HCT116 (cell line): ENCODE data around the gene ARID2. TPM values are rescaled to one million over a fixed set of nuclear protein-coding genes. Genes with fewer than 3 reads are reported as not detected.

Source experiments
- ATAC-seq: fragments of 200-7000 bp; cut with Tn5 transposase; 2 replicates; pipeline ENCODE4 v1.9.1; 2020; ENCODE audit warnings: mild to moderate bottlenecking, moderate library complexity
- BruUV-seq: library from RNA; stranded (reverse); fragments of 400-500 nt; replicated peaks from 2 replicates; lab custom pipeline; 2021; lab: Mats Ljungman, UMichigan
- CTCF ChIA-PET: fragments of 300-600 bp; sonication (Branson Sonifier 250); formaldehyde crosslinking; loops from one replicate; lab custom pipeline; 2021; ENCODE audit warnings: antibody characterized with exemption; lab: Charles Lee
- POLR2A ChIA-PET: fragments of 300-600, 350-600 bp; sonication (Branson Sonifier 250); formaldehyde crosslinking; loops from one replicate; lab custom pipeline; 2021; ENCODE audit warnings: antibody characterized with exemption; lab: Charles Lee
- RAD21 ChIA-PET, 2 experiments: fragments of 300-600 bp; sonication (Branson Sonifier 250); formaldehyde crosslinking; loops; one replicate each; lab custom pipeline; 2023; ENCODE audit warnings: low total read pairs in 2 of 2; ENCODE audit not compliant: uncharacterized antibody in 2 of 2, unreplicated experiment in 2 of 2, low non-redundant PET in 1 of 2; lab: Charles Lee
- DNase-seq: peaks from one replicate; pipeline ENCODE4 v3.0.0-alpha.2; 2010; ENCODE audit warnings: low read depth, low spot score
- H2AFZ ChIP-seq: fragments of 200-600 bp; shearing (Covaris generic), sonication (generic); 2 replicates; pipeline ENCODE4 v1.6.1; 2017; ENCODE audit warnings: low read depth, mixed run types, mixed read lengths, antibody characterized with exemption, low read length; ENCODE audit not compliant: poor library complexity, severe bottlenecking
- H3K27ac ChIP-seq: 2 replicates; pipeline ENCODE4 v1.5.1; 2012; ENCODE audit warnings: low read depth, low read length
- H3K27me3 ChIP-seq: fragments of 200-600 bp; sonication (generic); 2 replicates; pipeline ENCODE4 v1.6.1; 2016; ENCODE audit warnings: mixed run types, low read length, mixed read lengths; ENCODE audit not compliant: insufficient read depth
- H3K36me3 ChIP-seq, 2 experiments: fragments of 200-500 bp in 1 of 2; fragments of 200-600 bp in 1 of 2; sonication (Bioruptor generic) in 1 of 2; sonication (generic) in 1 of 2; 2 replicates each; pipeline versions ENCODE4 v1.5.1 to v1.6.1; 2014 to 2016; ENCODE audit warnings: low read length in 2 of 2, inconsistent platforms in 1 of 2, mixed read lengths in 1 of 2, mixed run types in 1 of 2; ENCODE audit not compliant: insufficient read depth in 2 of 2, control insufficient read depth in 1 of 2
- H3K4me1 ChIP-seq, 2 experiments: fragments of 200-600 bp in 1 of 2; sonication (generic) in 1 of 2; 2 replicates each; pipeline versions ENCODE4 v1.5.1 to v1.6.1; 2012 to 2017; ENCODE audit warnings: low read length in 2 of 2, inconsistent platforms in 1 of 2, mild to moderate bottlenecking in 1 of 2, mixed read lengths in 1 of 2, mixed run types in 1 of 2, moderate library complexity in 1 of 2; ENCODE audit not compliant: insufficient read depth in 2 of 2, control insufficient read depth in 1 of 2
- H3K4me2 ChIP-seq: fragments of 200-600 bp; sonication (generic); 2 replicates; pipeline ENCODE4 v1.6.1; 2017; ENCODE audit warnings: mixed run types, low read length, mixed read lengths
- H3K4me3 ChIP-seq, 2 experiments: fragments of 200-600 bp in 1 of 2; sonication (generic) in 1 of 2; replicated peaks in 1 of 2; 2 replicates each; pipeline ENCODE4 v1.5.1; 2011 to 2016; ENCODE audit warnings: low read length in 2 of 2, control low read depth in 1 of 2, low read depth in 1 of 2, mild to moderate bottlenecking in 1 of 2, mixed read lengths in 1 of 2, mixed run types in 1 of 2
- H3K79me2 ChIP-seq: fragments of 200-600 bp; sonication (generic); 2 replicates; pipeline ENCODE4 v1.6.1; 2017; ENCODE audit warnings: mild to moderate bottlenecking, mixed run types, low read length, moderate library complexity, mixed read lengths; ENCODE audit not compliant: insufficient read depth
- H3K9ac ChIP-seq: fragments of 200-600 bp; sonication (generic); 2 replicates; pipeline ENCODE4 v1.6.1; 2016; ENCODE audit warnings: low read length, mixed read lengths
- H3K9me2 ChIP-seq: fragments of 200-600 bp; sonication (generic), shearing (Covaris generic); 2 replicates; pipeline ENCODE4 v1.6.1; 2017; ENCODE audit warnings: mixed run types, mild to moderate bottlenecking, moderate library complexity; ENCODE audit not compliant: insufficient read depth
- H3K9me3 ChIP-seq, 2 experiments: fragments of 200-500 bp in 1 of 2; fragments of 200-600 bp in 1 of 2; sonication (Bioruptor generic) in 1 of 2; sonication (generic) in 1 of 2; 2 replicates each; pipeline ENCODE4 v1.6.1; 2014 to 2017; ENCODE audit warnings: low read length in 2 of 2, mixed read lengths in 2 of 2, inconsistent platforms in 1 of 2, low read depth in 1 of 2, mild to moderate bottlenecking in 1 of 2, mixed run types in 1 of 2, moderate library complexity in 1 of 2; ENCODE audit not compliant: control insufficient read depth in 1 of 2, insufficient read depth in 1 of 2
- H4K20me1 ChIP-seq: fragments of 200-600 bp; sonication (generic), shearing (Covaris generic); 2 replicates; pipeline ENCODE4 v1.6.1; 2017; ENCODE audit warnings: mixed run types, mild to moderate bottlenecking, moderate library complexity; ENCODE audit not compliant: insufficient read depth
- CEBPB ChIP-seq: IDR thresholded peaks from 2 replicates; pipeline ENCODE4 v1.6.1; 2012; ENCODE audit warnings: low read depth
- JUND ChIP-seq: IDR thresholded peaks from 2 replicates; pipeline ENCODE4 v1.6.1; 2012
- SP1 ChIP-seq: IDR thresholded peaks from 2 replicates; pipeline ENCODE4 v1.6.1; 2012; ENCODE audit warnings: low read depth
- intact Hi-C: fragments of 100-400 bp; cut with micrococcal nuclease; formaldehyde crosslinking; loops from 2 replicates; pipeline ENCODE4 v1.10.0; 2022
- total RNA-seq: library from RNA; stranded (reverse); gene quantifications from one replicate; pipeline ENCODE4 v1.2.1, GENCODE V29; 2021; ENCODE audit not compliant: unreplicated experiment
- TF ChIP-seq, protein P1 (sequence below): IDR thresholded peaks from 2 replicates; pipeline ENCODE4 v1.6.1; 2012
- TF ChIP-seq, protein P2 (sequence below): IDR thresholded peaks from 2 replicates; pipeline ENCODE4 v1.6.1; 2012

Gene ARID2
- total RNA-seq, 1 experiment from 2014 or later = 30.5 TPM

DNA sequence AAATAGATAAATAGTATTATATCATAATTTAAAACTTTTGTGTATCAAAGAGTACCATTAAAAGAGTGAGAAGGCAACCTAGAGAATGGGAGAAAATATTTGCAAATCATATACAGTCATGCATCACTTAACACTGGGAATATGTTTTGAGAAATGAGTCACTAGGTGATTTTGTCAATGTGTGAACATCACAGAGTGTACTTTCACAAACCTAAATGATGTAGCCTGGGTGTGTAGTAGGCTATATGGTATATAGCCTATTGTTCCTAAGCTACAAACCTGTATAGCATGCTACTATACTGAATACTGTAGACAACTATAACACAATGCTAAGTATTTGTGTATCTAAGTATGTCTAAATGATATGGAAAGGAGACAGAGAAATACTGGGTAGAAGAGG, 48.0 kb upstream of the ARID2 start:
- intact Hi-C loops = no loop called here
- no peak for ATAC-seq
- no peaks in the 10 kb centered on the region for H3K9me2 ChIP-seq
- POLR2A ChIA-PET = no interaction called here
- H3K9ac ChIP-seq = no peak overlapping the region
- no peaks in the 10 kb centered on the region for H3K9me3 ChIP-seq
- no peak overlapping the region for H3K4me2 ChIP-seq
- no peaks in the 10 kb centered on the region for H3K4me1 ChIP-seq
- no peaks in the 10 kb centered on the region for H3K27me3 ChIP-seq
- H3K27ac ChIP-seq = no peak overlapping the region
- no peak overlapping the region for H3K4me3 ChIP-seq
- TF ChIP-seq, protein P1, sequence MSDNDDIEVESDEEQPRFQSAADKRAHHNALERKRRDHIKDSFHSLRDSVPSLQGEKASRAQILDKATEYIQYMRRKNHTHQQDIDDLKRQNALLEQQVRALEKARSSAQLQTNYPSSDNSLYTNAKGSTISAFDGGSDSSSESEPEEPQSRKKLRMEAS = no peak
- no peak for TF ChIP-seq CEBPB
- TF ChIP-seq SP1 = no peak
- TF ChIP-seq, all 23 proteins: peak for 0
- CTCF ChIA-PET = no interaction called here
- H4K20me1 ChIP-seq = no peaks in the 10 kb centered on the region
- H3K36me3 ChIP-seq = no peaks in the 10 kb centered on the region
- RAD21 ChIA-PET = no interaction called here
- BruUV-seq = no TSS peak
- no peak overlapping the region for H2AFZ ChIP-seq
- H3K79me2 ChIP-seq = no peaks in the 10 kb centered on the region
- no peak for DNase-seq

DNA sequence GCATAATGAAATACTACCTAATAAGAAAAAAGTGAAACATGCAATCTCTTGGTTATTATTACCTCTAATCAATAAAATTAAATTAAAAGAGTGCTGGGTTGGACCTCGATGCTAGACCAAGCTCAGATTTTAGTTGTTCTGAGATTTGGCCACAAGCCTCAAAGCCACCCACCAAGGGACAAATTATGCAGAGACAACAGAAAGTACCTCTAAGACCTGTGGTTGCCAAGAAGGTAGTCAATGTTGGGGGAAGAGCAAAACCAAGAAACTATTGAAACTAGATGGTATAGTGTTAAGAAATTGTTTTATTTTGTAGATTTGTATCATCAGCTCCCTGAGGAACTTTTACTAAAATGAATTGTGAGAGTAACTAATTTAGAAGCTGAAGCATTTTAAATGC, 43.8 kb upstream of the ARID2 start:
- H3K4me1 ChIP-seq = no peaks in the 10 kb centered on the region
- no peak overlapping the region for H3K4me2 ChIP-seq
- H3K9me3 ChIP-seq = no peaks in the 10 kb centered on the region
- no peak overlapping the region for H2AFZ ChIP-seq
- no peak for ATAC-seq
- no peaks in the 10 kb centered on the region for H3K27me3 ChIP-seq
- ChIA-PET RAD21 (no interaction called here), CTCF (no interaction called here), POLR2A (no interaction called here)
- no peaks in the 10 kb centered on the region for H4K20me1 ChIP-seq
- intact Hi-C loops = no loop called here
- H3K9me2 ChIP-seq = no peaks in the 10 kb centered on the region
- no TSS peak for BruUV-seq
- DNase-seq = no peak
- no peak for TF ChIP-seq JUND
- TF ChIP-seq, protein P2, sequence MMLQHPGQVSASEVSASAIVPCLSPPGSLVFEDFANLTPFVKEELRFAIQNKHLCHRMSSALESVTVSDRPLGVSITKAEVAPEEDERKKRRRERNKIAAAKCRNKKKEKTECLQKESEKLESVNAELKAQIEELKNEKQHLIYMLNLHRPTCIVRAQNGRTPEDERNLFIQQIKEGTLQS = no peak
- H3K9ac ChIP-seq = no peak overlapping the region
- no peaks in the 10 kb centered on the region for H3K79me2 ChIP-seq
- no peaks in the 10 kb centered on the region for H3K36me3 ChIP-seq
- H3K4me3 ChIP-seq = no peak overlapping the region
- no peak overlapping the region for H3K27ac ChIP-seq
